NCI-H2081 (cell line): ENCODE measurements around the gene IFT80.

ENCODE experiments used
- DNase-seq, 2 experiments: peaks; one replicate each; lab custom pipeline; 2025; lab: John Stamatoyannopoulos, UW

Gene IFT80

GRCh38 chr3:160400702-160401150 lies 1.7 kb upstream of the IFT80 start:
- peak in 1 of 2 experiments; percentile 52 for DNase-seq

- DNase-seq = peak; percentile 42 to 60
These were observed 1.1 kb upstream of the IFT80 start for GRCh38 chr3:160400030-160400701.

- DNase-seq = no peak
These were observed 253 bp downstream of the IFT80 start for GRCh38 chr3:160398820-160399124.

GRCh38 chr3:160395297-160395696 lies 3.7 kb downstream of the IFT80 start:
- DNase-seq = peak in 1 of 2 experiments; percentile 21

- DNase-seq = no peak
These were observed 5.0 kb downstream of the IFT80 start for GRCh38 chr3:160394009-160394392.

GRCh38 chr3:160393346-160394008 lies 5.5 kb downstream of the IFT80 start:
- no peak for DNase-seq

- DNase-seq = no peak
These were observed 6.2 kb downstream of the IFT80 start for GRCh38 chr3:160392798-160393197.

- no peak for DNase-seq
These were observed 8.4 kb downstream of the IFT80 start for GRCh38 chr3:160390565-160391138.

- no peak for DNase-seq
These were observed 14.2 kb downstream of the IFT80 start for GRCh38 chr3:160384639-160385318.

- no peak for DNase-seq
These were observed 17.6 kb downstream of the IFT80 start for GRCh38 chr3:160381470-160381869.

- DNase-seq = no peak
These were observed 19.3 kb downstream of the IFT80 start for GRCh38 chr3:160379628-160380214.

DNA sequence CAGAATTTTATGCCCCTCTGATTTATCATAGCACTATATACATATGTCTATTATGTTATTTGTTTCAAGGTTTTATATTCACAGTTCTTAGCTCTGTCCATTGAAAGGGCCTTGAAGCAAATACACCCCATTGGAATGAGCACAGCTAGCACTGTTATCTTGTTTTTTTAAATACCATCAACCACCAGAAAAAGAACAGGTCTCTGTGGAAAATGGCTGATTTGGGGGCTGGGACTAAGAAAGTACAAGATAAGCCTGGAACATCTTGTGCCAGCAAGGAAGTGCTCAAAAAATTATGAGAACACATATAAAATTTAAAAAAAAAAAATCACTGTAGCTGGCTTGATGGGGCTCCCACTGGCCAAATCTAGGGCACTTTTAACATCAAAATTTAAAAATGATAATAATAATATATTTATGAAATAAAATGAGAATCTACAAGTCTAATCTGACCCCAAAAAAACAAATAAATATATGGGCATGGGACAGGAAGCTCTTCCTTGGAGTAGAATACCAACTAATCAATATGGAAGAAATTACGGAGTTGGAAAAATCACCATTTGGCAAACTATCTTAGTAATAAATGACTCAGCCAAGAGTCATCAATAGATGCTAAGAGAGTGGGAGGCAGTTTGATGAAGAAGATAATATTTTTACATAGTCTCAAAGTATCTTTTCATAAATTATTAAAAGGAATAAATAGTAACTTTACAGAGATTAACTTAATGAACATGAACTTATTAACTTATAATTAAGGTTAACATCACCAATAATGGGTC lies 20.5 kb downstream of the IFT80 start:
- no peak for DNase-seq

DNA sequence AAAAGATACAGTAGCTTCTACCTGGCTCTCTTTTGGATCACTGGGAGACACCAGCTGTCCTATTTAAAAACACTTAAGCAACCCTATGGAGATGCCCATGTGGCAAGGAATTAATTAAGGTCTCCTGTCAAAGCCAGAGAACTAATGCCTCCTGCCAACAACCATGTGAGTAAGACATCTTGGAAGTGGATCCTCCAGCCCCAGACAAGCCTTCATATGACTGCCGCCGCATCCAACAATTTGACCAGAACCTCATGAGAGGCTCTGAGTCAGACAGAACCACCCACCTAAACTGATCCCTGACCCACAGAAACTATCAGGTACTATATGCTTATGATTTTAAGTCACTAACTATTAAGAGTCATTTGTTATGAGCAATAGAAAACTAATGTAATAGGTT lies 22.3 kb downstream of the IFT80 start:
- DNase-seq = no peak

- no peak for DNase-seq
These were observed 24.1 kb downstream of the IFT80 start for GRCh38 chr3:160374925-160375324.

- no peak for DNase-seq
These were observed 24.6 kb downstream of the IFT80 start for GRCh38 chr3:160374472-160374871.

DNA sequence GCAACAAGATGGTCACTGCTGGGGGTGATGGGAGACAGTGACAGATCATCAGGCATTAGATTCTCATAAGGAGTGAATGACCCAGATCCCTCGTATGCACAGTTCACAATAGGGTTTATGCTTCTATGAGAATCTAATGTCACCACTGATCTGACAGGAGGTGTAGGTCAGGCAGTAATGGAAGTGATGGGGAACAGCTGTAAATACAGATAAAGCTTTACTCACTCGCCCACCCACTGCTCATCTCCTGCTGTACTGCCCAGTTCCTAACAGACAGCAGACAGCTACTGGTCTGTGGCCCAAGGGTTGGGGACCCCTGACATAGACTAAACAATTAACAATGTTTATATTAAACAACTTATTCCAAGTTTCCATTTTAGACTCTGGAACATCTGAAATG lies 25.4 kb downstream of the IFT80 start:
- DNase-seq = no peak

DNA sequence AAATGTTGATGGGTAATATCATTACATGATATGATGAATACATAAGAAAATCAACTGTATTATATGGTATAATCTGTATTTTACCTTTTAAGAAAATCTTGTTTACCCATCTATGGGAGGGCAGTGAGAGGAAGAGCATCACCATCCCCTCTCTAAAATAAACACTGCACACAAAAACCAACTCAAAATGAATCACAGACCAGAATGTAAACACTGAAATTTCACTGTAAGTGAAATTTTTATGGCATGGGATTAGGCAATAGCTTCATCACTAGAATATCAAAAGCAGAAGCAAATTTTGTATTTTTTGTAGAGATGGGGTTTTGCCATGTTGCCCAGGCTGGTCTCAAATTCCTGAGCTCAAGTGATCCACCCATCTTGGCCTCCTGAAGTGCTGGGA lies 26.2 kb downstream of the IFT80 start:
- no peak for DNase-seq

DNA sequence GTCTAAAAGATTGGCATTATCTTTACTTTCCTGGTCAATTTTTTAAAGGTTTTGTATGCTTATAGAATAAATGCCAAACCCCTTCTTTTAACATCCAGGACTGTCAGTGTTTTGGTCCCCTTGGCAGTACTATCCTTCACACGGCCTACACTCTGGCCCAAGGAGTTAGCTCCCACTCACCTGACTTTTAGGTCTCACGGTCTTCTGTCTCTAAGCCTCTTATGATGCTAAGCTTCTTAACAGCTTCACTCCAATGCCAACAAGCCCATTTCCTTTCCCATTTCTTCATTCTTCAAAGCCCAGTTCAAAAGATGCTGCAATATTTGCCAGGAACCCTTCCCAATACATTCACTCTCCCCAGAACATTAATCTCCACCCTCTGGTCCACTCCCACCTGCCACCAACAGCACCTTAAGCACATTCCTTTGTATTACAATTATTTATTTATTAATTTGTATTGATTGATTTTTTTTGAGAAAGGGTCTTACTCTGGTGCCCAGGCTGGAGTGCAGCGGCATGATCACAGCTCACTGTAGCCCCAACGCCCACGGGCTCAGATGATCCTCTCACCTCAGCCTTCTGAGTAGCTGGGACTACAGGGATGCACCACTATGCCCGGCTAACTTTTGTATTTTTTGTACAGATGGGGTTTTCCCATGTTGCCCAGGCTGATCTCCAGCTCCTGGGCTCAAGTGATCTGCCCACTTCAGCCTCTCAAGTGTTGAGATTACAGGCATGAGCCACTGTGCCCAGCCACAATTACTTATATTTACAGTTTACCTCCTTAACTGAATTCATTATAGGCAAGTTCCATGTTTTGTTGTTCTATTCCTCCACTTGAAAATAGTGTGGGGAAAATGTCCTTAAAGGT lies 27.8 kb downstream of the IFT80 start:
- no peak for DNase-seq

DNA sequence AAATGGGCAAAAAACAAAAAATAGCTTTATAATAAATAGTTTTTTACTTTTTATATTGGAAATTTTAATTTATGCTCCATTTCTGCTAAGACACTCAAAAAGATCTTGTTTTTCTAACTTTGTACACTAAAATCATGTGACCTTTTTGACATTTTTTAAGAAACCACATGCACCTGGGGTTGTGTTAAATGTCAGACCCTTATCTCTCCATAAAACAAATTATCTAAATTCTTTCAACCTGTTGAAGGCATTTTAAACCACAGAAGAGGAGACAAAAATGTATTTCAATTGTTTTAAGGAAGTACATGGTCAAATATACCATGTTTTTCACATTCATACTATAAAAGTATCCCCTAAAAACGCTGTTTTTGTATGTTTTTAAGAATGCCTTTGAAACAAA lies 29.2 kb downstream of the IFT80 start:
- no peak for DNase-seq

GRCh38 chr3:160368804-160369203 lies 30.2 kb downstream of the IFT80 start:
- DNase-seq = peak in 1 of 2 experiments; percentile 12
